ENCODE measurements around the gene UNC50.

Gene UNC50

GRCh38 chr2:98664323-98664722 is 55.9 kb downstream of the UNC50 start:
- DNase-seq (ENCODE audit: low read depth): no peak

DNA sequence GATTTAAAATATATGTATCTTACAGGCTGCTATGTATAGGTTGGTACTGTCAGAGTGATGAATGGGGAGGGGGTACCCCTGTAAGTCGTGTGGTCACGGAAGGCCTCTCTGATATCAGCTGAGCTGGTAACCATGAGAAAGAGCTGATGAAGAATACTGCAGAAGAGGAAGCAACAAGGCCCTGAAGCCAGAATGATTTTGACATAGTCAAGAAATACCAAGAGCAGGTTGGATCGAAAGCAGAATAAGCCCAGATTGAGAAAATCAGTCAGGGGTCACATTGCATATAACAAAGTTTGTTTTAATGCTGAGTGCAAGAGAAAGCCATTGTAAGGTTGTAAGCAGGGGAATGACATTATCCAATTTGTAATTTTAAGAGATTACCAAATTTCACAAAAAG is 57.3 kb downstream of the UNC50 start:
- DNase-seq (ENCODE audit: low read depth): no peak

All from CMK (cell line).